Uterus (tissue), 4 donors: ENCODE data around the gene FAM174A. TPM values are rescaled to one million over a fixed set of nuclear protein-coding genes. Genes with fewer than 3 reads are reported as not detected.

Source experiments
- DNase-seq, 2 donors: peaks; one replicate each; pipeline ENCODE4 v3.0.0-alpha.2; 2019 to 2020
- H3K27ac ChIP-seq, 2 donors: fragments of 200-600 bp; sonication (generic); 1 replicate in 1 of 2; 2 replicates in 1 of 2; pipeline ENCODE4 v1.5.1; 2016 to 2018
- H3K27me3 ChIP-seq, 2 donors: fragments of 200-600 bp; sonication (generic); one replicate each; pipeline ENCODE4 v1.5.1; 2018 to 2019; ENCODE audit warnings: control low read depth in 1 of 2
- H3K36me3 ChIP-seq, 2 donors: fragments of 200-600 bp; sonication (generic); one replicate each; pipeline ENCODE4 v1.5.1; 2019; ENCODE audit warnings: control low read depth in 1 of 2
- H3K4me1 ChIP-seq, 2 donors: fragments of 200-600 bp; sonication (generic); one replicate each; pipeline ENCODE4 v1.5.1; 2018 to 2019; ENCODE audit warnings: control low read depth in 1 of 2
- H3K4me3 ChIP-seq, 2 donors: fragments of 200-600 bp; sonication (generic); 1 replicate in 1 of 2; 2 replicates in 1 of 2; pipeline ENCODE4 v1.5.1; 2018 to 2019; ENCODE audit warnings: mild to moderate bottlenecking in 1 of 2
- H3K9me3 ChIP-seq, 2 donors: fragments of 200-600 bp; sonication (generic); one replicate each; pipeline ENCODE4 v1.5.1; 2019; ENCODE audit warnings: control low read depth in 1 of 2
- CTCF ChIP-seq, 4 experiments: fragments of 200-600 bp in 2 of 4; fragments of 450-650 bp in 2 of 4; sonication (generic) in 2 of 4; IDR thresholded peaks; one replicate each; pipeline ENCODE4 v1.5.1; 2016 to 2019; ENCODE audit warnings: antibody characterized with exemption in 4 of 4, mild to moderate bottlenecking in 2 of 4, moderate library complexity in 1 of 4
- POLR2A ChIP-seq, 2 donors: fragments of 450-650 bp; IDR thresholded peaks; one replicate each; pipeline ENCODE4 v1.6.1; 2016; ENCODE audit warnings: antibody characterized with exemption in 2 of 2, mild to moderate bottlenecking in 1 of 2, moderate library complexity in 1 of 2
- intact Hi-C: fragments of 100-400 bp; cut with DNase I; formaldehyde crosslinking; loops from one replicate; pipeline ENCODE4 v1.15.1; 2023; ENCODE audit warnings: low total_unique reads
- total RNA-seq, 4 donors: library from RNA; depleted of rRNA in 3 of 4; stranded (reverse); fragments of >200 nt in 3 of 4; gene quantifications; one replicate each; pipeline versions ENCODE4 v1.1.0 to v1.2.4, GENCODE V29; 2014 to 2023
- donor health status: DM: yes; HTN: yes; CAD: no.

The FAM174A gene
- total RNA-seq, 4 donors from 2014 or later: 8.2 to 20.9 (median 9.9) TPM

- no peaks in the 10 kb centered on the region for H3K36me3 ChIP-seq
- no peak overlapping the region for H3K4me3 ChIP-seq
- TF ChIP-seq CTCF (IDR thresholded peaks at IDR 0.05): no peak
- TF ChIP-seq POLR2A (IDR thresholded peaks at IDR 0.05): no peak
- H3K9me3 ChIP-seq: no peaks in the 10 kb centered on the region
- H3K27me3 ChIP-seq: no peaks in the 10 kb centered on the region
- intact Hi-C loops: no loop called here
- no peak overlapping the region for H3K27ac ChIP-seq
- H3K4me1 ChIP-seq: no peaks in the 10 kb centered on the region
- no peak for DNase-seq
Measured at GRCh38 chr5:100537946-100538345, 2.8 kb downstream of the FAM174A start.

GRCh38 chr5:100539519-100539918, 4.3 kb downstream of the FAM174A start:
- H3K36me3 ChIP-seq: no peaks in the 10 kb centered on the region
- no peak overlapping the region for H3K27ac ChIP-seq
- no peak for TF ChIP-seq POLR2A (IDR thresholded peaks at IDR 0.05)
- TF ChIP-seq CTCF (IDR thresholded peaks at IDR 0.05): no peak
- no peak overlapping the region for H3K4me3 ChIP-seq
- H3K9me3 ChIP-seq: no peaks in the 10 kb centered on the region
- no peaks in the 10 kb centered on the region for H3K27me3 ChIP-seq
- no peak for DNase-seq
- intact Hi-C loops: no loop called here
- no peaks in the 10 kb centered on the region for H3K4me1 ChIP-seq

GRCh38 chr5:100542086-100542485, 6.9 kb downstream of the FAM174A start:
- no peak overlapping the region for H3K4me3 ChIP-seq
- H3K4me1 ChIP-seq: no peaks in the 10 kb centered on the region
- DNase-seq: no peak
- H3K27ac ChIP-seq: no peak overlapping the region
- no peaks in the 10 kb centered on the region for H3K36me3 ChIP-seq
- TF ChIP-seq CTCF (IDR thresholded peaks at IDR 0.05) (no peak), POLR2A (IDR thresholded peaks at IDR 0.05) (no peak)
- no peaks in the 10 kb centered on the region for H3K9me3 ChIP-seq
- intact Hi-C loops: no loop called here
- H3K27me3 ChIP-seq: no peaks in the 10 kb centered on the region

- Histone ChIP-seq H3K36me3 (no peaks in the 10 kb centered on the region), H3K4me3 (no peak overlapping the region), H3K27ac (no peak overlapping the region), H3K27me3 (no peaks in the 10 kb centered on the region), H3K4me1 (no peaks in the 10 kb centered on the region), H3K9me3 (no peaks in the 10 kb centered on the region)
- DNase-seq: no peak
- TF ChIP-seq POLR2A (IDR thresholded peaks at IDR 0.05) (no peak), CTCF (IDR thresholded peaks at IDR 0.05) (no peak)
- intact Hi-C loops: no loop called here
Measured at GRCh38 chr5:100546001-100546400, 10.8 kb downstream of the FAM174A start.

- Histone ChIP-seq H3K4me1 (no peaks in the 10 kb centered on the region), H3K9me3 (no peaks in the 10 kb centered on the region), H3K36me3 (no peaks in the 10 kb centered on the region), H3K27ac (no peak overlapping the region), H3K4me3 (no peak overlapping the region), H3K27me3 (no peaks in the 10 kb centered on the region)
- DNase-seq: no peak
- intact Hi-C loops: no loop called here
- TF ChIP-seq CTCF (IDR thresholded peaks at IDR 0.05) (no peak), POLR2A (IDR thresholded peaks at IDR 0.05) (no peak)
Measured at GRCh38 chr5:100550531-100551051, 15.4 kb downstream of the FAM174A start.
